DMS153 treated with DMSO at 0.1 percent for 48 hours (cell line): ENCODE results near the gene KAT6B.
"Not testable (repeated sequence)": the region's sequence is repeated elsewhere in the genome, so short reads cannot be mapped to it uniquely, and the experiment has no call there.

ENCODE experiments used
- DNase-seq: peaks from one replicate; lab custom pipeline; 2025; ENCODE audit not compliant: unreplicated experiment; lab: John Stamatoyannopoulos, UW

KAT6B gene

DNA sequence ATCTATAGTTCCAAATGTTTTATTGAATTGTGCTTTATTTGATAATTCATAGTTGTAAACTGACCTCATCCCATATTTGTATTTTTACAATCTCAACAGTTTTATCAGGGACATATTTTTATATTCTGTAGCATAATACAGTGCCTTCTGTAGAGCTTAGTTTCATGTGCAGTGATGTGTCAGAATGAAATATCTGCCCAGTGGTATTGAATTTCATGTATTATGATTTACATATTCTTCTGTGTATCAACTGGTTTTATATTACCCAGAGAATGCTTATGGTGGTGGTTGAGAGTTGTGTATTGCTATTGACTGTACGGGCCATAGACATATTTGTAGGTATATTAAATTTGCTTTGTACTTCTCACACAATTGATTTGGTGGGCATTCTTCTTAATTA is 89.9 kb downstream of the KAT6B start:
- DNase-seq: no peak

DNA sequence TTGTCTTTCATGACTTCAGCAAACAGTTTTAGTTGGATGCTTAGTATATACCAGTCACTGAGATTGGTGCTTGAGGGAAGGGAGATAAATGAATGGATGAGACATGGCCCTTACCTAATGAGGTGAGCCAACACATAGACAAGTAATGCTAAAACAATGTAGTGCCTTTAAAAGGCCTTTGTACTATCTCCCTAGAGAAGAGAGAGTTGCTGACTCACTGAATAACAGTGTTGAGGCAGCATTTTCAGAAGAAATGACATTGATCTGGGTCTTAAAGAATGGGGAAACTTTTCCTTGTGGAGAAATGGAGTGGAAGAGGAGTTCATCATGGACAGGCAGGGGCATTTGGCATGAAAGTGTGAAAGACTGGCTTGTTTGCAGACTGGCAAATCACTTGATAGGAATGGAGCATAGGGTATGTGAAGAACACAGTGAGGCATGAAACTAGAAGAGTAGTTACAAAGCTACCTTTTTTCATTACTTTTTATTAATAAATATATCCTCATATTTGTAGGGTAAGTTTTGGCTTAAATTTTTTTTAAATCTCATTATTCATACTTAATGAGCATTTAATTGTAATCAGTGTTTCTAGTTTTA is 91.2 kb downstream of the KAT6B start:
- DNase-seq: no peak

DNA sequence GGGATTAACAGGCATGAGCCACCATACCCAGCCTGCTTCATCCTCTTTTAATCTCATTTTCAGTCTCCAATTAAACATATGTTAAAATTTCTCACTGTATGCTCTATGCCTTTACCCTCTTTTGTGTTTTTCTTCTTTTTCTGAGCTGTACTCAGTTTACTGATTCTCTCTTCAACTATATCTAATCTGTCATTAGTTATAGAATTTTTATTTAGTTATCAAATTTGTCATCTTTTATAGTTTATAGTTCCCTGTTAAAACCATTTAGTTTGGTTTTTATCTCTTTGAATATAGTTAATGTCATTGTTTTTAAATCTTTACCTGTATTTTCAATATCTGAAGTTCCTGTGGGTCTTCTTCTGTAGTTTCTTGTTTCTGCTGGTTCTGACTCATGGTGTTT is 93.3 kb downstream of the KAT6B start:
- no peak for DNase-seq

DNA sequence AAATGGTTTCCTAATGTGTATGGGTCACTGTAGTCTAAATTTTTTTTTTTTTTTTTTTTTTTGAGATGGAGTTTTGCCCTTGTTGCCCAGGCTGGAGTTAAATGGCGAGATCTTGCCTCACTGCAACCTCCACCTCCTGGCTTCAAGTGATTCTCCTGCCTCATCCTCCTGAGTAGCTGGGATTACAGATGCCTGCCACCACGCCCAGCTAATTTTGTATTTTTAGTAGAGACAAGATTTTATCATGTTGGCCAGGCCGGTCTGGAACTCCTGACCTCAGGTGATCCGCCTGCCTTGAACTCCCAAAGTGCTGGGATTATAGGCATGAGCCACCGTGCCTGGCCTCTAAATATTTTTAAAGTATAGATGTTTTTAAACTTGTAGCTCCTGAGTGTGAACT is 94.7 kb downstream of the KAT6B start:
- not testable (repeated sequence) for DNase-seq

DNA sequence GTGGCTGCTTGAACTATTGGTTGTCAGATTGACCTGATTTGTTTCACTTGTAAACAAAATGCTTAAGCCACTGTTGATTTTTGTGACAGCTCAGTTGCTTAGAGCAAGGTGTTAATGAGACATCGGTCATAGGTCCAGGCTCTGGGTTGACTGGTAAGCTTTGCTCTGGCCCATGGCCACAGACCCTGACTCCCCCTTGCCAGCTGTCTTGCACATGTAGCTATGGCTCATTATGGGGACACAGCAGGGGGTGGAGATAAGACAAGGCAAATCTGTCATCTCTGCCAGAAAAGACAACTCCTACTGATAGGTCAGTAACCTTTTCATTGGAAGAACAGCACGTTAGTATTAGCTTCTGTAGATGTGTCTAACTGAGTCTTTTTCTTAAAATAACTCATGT is 95.3 kb downstream of the KAT6B start:
- no peak for DNase-seq

DNA sequence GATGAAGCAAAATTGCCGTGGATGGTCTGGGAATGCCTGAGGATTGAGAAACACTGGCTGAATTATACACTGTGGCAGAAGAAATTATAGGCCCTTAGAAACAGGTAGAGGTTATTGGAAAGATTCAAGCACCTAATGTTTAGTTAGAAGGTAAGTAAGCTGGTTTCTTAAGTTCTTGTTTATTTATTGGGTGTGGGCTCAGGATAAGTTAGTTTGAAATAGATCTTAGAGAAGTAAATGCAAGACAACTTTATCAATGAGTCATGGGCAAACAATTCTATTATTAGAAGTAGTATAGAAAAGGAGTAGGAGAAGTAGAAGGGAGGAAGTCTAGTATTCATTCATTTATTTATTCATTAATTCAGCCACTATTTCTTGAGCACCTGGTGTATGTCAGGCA is 96.5 kb downstream of the KAT6B start:
- DNase-seq: no peak

DNA sequence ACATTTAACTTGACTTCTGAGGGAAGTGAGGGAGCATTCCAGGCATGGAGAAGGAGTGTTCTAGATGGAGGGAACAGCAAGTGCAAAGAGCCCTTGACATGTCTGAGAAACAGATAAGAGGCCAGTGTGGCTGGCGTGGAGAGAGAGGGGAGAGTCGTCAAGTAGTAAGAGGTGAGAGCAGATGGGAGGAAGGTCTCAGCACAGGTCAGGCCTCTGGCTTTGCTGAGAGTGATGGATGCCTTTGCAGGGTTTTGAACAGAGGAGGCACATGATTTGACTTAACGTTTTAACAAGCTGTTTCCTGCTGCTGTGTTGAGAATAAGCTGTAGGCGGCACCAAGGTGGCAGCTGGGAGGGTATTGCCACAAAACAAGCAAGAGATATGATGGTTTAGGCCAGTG is 97.2 kb downstream of the KAT6B start:
- no peak for DNase-seq

DNA sequence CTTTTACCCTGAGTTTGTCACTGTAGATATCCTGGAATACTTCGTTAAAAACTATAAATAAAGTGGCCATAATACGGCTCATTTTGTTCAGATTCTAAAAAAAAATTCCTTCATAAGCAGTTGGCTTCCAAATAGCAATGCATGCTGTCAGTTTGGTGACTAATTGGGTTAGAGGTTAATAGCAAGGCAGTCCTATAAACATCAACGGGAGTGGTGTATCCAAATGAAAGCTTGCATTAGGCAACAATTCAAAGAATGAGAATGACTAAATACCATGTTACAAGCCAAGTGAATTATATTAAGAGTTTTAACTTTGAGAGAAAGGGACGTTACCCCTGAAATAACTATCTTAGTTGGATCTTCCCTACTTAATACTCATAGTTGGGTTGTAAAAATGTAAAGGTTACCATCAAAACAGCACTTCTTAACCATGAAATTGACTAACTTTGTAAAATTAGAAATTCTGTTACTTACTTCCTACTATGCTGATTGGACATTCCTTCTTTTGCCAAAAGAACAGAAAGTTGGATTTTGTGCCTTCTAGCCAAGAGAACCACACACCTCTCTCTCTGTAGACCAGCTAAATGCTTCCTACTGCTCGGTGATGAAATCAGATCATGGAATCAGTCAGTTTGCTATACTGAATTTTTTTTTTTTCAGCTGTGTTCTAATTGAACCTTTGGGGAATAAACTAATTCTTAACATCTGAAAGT is 98.0 kb downstream of the KAT6B start:
- no peak for DNase-seq

DNA sequence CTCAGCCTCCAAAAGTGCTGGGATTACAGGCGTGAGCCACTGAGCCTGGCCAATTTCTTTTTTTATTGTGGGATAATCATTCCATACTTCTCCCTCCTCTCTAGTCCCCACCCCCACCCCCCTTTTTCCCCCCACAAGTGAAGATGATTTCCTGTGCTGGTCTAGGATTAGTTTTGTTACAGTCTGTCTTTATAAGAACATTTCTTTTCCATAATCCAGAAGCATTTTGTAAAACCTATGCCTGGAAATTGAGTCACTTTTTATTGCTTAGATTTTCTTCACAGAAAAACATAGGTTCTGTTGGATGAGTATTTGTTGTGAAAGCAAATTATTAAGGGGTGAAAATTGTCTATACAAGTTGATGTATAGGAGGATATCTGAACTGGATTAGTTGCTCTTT is 98.9 kb downstream of the KAT6B start:
- no peak for DNase-seq

DNA sequence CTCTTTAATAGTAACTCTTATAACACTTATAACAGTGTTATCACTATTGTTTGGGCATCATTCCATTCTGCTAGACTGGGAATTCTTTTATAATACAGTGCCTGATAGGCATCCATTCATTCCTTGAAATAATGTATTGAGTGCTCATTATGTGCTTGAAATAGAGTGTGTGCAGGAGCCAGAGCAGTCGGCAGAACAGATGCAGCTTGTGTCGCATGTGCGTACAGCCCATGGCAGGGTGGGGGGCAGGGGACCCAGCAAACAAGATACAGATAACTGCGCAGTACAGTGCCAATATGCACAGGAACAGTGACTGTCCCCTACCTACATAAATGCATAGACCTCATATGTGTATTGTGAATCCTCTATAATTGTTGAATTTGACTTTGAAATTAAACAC is 99.3 kb downstream of the KAT6B start:
- DNase-seq: no peak

DNA sequence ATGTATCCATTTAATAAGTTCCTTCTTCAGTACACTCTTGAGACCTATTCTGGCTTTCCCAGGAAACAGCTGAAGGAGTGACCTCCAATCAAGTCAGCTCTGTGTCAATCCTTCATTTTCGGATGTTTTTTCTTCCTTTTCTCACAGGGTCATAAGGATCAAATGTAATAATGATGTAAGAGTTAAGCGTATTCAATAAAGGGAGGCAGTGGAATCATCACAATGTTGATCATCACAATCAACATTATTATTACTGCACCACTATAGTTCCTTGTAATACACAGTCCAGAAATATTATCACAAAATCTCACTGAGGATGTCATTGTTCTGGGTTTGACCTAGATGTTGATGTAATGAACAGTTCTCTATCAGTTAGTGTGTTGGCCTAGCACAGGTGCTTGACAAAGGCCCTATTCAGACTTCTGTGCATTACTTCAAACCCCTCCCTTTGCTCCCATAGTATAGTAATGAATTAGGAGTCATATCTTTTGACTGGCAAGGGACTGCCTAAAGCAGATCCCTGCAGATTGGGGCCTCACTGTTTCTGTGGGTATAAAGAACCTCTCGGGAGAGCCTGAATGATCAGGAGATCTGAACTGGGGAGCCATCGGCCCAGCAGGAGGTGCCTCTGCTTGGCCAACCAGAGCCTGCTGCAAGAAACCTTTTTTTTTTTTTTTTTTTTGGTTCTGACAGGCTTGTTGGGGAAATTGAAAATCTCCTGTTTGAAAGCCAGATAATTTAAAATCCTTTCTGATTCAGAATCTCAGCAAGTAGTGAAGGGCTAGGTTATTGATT is 100.6 kb downstream of the KAT6B start:
- no peak for DNase-seq

DNA sequence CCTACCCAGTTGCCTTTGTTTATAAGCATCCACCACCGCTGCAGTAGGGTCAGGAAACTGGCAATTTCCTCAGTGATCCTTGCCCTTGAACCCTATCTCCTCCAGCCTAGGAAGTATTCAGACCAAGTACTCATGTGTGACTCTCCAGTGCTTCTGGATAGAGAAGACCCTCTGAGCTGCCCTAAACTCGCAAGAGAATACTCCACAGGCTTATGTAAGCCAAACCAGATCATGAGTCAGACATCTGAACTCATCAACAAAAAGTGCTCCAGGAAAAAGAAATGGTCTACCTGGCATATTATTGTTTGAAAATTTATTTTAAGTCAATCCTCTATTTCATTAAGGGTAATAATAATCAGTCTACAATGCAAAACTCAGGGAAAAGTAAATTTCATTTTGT is 101.3 kb downstream of the KAT6B start:
- no peak for DNase-seq

DNA sequence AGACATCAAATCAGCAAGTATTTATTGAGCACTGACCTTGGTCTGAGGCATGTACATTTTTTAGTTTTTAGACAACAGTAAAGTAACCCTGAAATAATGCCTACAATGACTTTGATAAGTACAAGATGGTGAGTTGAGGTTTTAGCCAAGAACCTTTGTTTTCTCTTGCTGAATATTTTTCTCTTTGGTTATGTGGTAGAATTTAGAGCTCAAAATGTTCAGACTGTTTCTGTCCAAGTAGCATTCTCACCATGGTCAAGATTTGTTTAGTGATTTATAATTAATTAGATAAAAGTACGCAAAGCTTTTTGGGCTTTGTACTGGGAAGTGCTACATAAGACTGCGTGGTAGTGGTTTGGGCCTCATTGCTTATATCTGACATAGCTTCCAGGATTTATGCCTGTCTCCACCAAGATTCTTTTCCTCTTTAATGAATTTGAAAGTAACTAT is 102.4 kb downstream of the KAT6B start:
- DNase-seq: no peak

DNA sequence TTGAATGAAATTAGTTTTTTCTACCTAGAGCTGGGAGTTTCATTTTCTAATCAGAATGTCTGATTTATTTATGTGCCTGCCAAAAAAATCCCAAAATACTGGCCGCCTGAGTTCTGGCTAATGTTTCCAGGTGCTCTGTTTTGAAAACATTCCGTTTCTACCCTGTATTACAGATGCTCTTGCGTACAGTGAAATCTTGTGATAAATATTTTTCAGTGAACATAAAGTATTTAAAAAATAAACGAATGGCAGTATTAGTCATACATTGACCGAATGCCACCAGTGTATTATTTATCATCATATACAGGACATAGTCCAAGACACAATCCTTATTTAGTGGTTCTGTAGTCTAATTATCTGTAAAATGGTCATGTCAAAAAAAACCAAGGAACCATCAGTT is 102.8 kb downstream of the KAT6B start:
- no peak for DNase-seq

DNA sequence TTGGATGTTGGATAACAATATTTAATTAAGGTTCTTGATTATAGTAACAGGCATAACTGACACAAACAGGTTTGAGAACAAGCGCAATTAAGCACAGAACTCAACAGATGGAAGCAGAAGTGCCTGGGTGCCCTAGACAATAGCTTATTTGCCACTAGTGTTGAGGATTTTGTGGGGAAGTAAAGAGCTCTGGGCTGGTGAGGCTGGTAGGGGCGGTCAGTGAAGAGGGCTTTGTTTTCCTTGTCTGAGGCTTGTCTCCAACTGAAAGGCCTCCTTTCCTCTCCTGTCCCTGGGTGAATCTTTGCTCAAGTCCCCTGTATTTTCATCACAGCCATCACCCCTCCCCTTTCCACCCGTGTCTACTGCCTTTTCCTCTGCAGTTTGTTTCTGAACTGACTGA is 104.6 kb downstream of the KAT6B start:
- DNase-seq: peak; percentile 17

DNA sequence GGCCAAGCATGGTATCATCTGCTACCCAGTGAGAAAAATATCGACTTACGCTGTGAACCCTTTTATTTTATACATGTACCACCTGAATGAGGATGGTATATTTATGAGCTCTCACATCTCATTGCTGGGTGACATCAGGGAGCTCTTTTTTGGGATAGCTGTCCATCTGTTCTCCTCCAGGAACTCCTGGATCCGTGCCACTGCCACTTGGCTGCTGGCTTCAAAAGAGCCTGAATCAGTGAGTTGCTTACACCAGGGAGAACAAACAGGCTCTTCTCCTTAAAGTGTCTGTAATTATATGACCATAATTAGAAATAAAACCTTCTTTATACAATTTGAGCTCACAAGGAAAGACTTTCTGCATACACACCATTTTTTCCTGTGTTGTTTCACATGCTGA is 106.2 kb downstream of the KAT6B start:
- peak; percentile 43 for DNase-seq

DNA sequence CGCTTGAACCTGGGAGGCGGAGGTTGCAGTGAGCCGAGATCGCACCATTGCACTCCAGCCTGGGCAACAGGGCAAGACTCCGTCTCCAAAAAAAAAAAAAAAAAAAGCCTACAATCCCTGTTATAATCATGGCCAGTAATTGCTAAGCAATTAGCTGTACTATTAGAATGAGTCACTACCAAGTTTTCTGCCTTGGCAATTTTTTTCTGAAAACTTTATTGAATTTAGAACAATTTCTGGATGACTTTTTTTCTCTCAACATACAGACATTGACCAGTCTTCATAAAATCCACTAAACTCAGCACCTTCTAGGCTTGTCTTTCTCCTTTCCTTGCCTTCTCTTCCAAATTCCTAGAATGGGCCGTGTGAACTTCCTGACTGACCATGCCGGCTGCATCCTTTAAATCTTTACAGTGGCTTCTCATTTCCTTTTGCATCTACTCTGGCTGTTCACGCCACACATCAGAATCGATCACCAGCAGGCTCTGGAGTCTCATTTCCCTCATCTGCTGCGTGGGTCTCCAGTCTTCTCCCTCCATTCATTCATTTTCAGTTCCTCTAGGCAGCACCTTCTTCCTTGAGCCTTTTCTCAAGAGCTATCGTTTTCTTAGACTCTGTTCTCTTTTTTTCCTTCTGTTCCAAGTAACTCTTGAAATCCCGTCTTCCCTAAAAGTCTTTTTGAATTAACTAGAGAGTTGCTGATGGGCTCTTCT is 107.9 kb downstream of the KAT6B start:
- no peak for DNase-seq

DNA sequence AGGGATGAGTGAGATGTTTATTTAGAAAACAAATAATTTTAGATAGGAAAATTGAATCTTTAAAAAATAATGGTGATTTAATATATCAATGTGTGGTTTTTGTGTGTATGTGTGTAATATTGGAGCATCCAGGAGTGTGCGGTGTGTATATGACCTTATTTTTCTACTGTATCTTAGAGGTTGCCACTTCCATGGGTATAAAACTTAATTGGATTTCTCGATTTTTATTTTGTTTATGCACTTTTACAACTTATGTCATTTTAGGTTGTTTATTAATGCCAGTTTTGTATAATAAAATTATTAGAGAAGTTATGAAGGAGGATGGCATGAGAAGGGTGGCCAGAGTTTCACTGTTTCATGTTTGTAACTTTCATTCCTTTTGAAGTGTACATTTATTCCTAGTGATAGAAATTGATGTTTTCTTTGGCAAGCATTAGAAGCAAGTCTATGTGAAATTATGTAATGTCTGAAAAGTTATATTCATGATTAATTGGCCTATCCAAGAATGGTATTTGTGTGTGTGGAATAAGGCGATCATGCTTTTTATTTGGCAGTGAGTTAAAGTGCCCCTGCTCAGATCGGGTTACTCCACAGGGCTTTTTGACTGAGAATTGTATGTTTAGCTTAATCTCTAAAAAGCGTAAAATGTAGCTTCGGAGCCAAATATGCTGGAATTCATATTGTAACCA is 110.3 kb downstream of the KAT6B start:
- DNase-seq: no peak

DNA sequence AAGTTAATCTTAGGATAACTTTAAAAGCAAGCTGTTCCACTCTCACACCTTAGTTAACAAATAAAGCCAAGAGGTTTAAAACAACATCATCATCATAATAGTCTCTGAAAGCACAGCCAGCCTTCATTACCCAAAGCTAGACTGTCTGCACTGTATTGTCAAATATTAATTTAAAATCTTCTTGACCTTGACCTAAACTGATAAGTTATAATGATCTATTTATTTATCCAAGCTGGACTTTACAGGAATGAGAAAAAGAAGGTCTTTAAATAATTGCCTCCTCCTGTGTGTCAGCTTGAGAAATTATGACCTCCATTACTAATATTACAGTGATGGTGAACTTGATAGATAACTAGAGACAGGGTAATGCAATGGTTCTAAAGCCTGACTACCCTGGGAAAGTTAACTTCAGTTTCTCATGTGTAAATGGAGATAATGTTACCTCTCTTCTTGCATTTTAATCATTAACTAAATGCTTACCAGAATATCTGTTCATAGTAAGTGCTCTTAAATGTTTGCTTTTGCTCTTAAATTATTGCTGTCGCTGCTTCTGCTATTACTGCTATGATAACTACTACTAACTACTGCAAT is 111.0 kb downstream of the KAT6B start:
- DNase-seq: no peak

DNA sequence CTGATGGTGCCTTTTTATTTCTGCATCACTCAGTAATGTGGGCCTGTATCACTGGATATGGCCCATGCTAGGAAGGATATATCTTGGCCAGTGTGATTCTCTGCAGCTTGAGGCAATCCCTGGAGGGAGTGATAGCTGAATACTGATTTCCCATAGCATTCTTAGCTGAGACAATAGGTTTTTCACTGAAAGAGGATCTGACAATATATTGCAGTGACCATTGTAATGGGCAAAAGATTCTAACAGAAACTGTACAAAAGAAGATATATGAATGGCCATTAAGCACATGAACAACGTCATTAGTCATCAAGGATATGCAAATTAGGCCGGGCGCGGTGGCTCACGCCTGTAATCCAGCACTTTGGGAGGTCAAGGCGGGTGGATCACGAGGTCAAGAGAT is 117.8 kb downstream of the KAT6B start:
- no peak for DNase-seq
